Testis (tissue), 2 donors: Measurements from ENCODE around the gene GRB7.

Experiments
- CTCF ChIP-seq, 3 experiments: fragments of 450-650 bp in 2 of 3; fragments of 200-600 bp in 1 of 3; sonication (generic) in 1 of 3; IDR thresholded peaks; one replicate each; pipeline ENCODE4 v1.5.1; 2016 to 2019; ENCODE audit warnings: antibody characterized with exemption in 3 of 3, mild to moderate bottlenecking in 2 of 3, moderate library complexity in 1 of 3
- POLR2A ChIP-seq: fragments of 450-650 bp; IDR thresholded peaks from one replicate; pipeline ENCODE4 v1.6.1; 2017; ENCODE audit warnings: antibody characterized with exemption, mild to moderate bottlenecking, moderate library complexity

DNA sequence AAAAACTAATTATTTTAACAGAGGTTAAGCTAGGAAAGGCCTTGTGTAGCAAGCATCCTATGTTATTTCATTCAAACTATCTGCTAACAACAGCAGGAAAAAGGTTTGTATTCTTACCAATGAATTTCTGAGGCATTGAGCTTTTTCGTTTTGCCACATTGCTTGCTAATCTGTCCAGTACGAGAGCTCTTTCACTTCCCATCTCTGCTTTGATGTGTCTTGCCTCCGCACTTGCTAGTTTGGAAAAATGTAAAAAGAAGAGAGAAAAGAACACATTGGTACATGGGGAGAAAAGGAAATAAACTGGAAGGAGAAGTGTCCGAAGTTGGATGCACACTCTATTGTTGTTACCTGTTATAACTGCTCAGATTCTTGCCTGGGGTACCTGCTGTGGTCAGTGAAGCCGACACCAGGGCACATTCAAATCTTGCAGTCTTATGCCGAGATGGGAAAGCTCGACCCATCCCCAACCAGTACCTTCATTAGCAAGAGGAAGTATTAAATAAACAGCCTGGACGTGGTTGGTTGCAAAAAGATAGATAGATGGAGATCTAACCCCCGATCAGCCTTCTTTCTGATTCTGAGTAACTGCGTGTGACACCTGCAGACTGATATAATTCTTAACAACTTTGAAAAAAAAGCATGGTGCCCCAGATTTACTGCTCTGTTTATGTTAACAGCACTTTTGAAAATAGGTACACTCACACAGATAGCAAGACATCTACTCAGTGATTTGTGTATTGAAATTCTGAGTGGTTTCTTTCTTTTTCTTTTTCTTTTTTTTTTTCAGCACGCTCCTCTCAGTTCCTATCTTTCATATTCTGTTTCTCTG lies 40.0 kb downstream of the GRB7 start:
- TF ChIP-seq POLR2A (no peak), CTCF (IDR thresholded peaks at IDR 0.05) (no peak)
